Stomach smooth muscle (tissue), 2 donors: ENCODE data around the gene TRAK2.
A peak's percentile ranks its signal among the peaks of the same experiment; 100 is the strongest.
"Not testable (repeated sequence)": the region's sequence is repeated elsewhere in the genome, so short reads cannot be mapped to it uniquely, and the experiment has no call there.

ENCODE experiments used
- H3K27ac ChIP-seq: one replicate; pipeline ENCODE4 v1.7.0; 2013; ENCODE audit warnings: mild to moderate bottlenecking, low read length, inconsistent platforms
- H3K27me3 ChIP-seq, 2 donors: one replicate each; pipeline ENCODE4 v1.7.0; 2013; ENCODE audit warnings: low read length in 2 of 2; ENCODE audit not compliant: insufficient read depth in 2 of 2, control insufficient read depth in 1 of 2
- H3K36me3 ChIP-seq, 2 donors: one replicate each; pipeline ENCODE4 v1.7.0; 2013; ENCODE audit warnings: low read length in 2 of 2; ENCODE audit not compliant: control insufficient read depth in 2 of 2, insufficient read depth in 2 of 2
- H3K4me1 ChIP-seq: one replicate; pipeline ENCODE4 v1.7.0; 2013; ENCODE audit warnings: low read length; ENCODE audit not compliant: control insufficient read depth, insufficient read depth
- H3K4me3 ChIP-seq, 2 donors: one replicate each; pipeline ENCODE4 v1.7.0; 2013; ENCODE audit warnings: low read length in 2 of 2
- H3K9ac ChIP-seq, 2 donors: one replicate each; pipeline ENCODE4 v1.7.0; 2013; ENCODE audit warnings: low read length in 2 of 2, mild to moderate bottlenecking in 1 of 2
- H3K9me3 ChIP-seq, 2 donors: one replicate each; pipeline ENCODE4 v1.7.0; 2013; ENCODE audit warnings: low read length in 2 of 2; ENCODE audit not compliant: control insufficient read depth in 2 of 2
- donor health status: healthy.
- donor health status: Pancreatic carcinoma.

TRAK2 gene

GRCh38 chr2:201401815-201402214 lies 49.4 kb downstream of the TRAK2 start:
- no peak overlapping the region for H3K4me3 ChIP-seq
- H3K27ac ChIP-seq, result no peak overlapping the region
- H3K4me1 ChIP-seq, result peaks cover 11% of the 10 kb centered on the region

GRCh38 chr2:201396595-201396994 lies 54.7 kb downstream of the TRAK2 start:
- Histone ChIP-seq H3K4me3 (no peak overlapping the region), H3K27me3 (no peaks in the 10 kb centered on the region), H3K36me3 (peaks cover 25 to 44% of the 10 kb centered on the region in 2 donors), H3K9me3 (no peaks in the 10 kb centered on the region), H3K27ac (no peak overlapping the region), H3K4me1 (no peaks in the 10 kb centered on the region), H3K9ac (no peak overlapping the region)

More at GRCh38 chr2:201401815-201402214, 49.4 kb downstream of the TRAK2 start:
- Histone ChIP-seq H3K27me3 (no peaks in the 10 kb centered on the region), H3K36me3 (peaks cover 11 to 12% of the 10 kb centered on the region in 2 donors), H3K9ac (no peak overlapping the region), H3K9me3 (no peaks in the 10 kb centered on the region)

GRCh38 chr2:201383136-201383535 lies 68.1 kb downstream of the TRAK2 start:
- Histone ChIP-seq H3K27me3 (no peaks in the 10 kb centered on the region), H3K27ac (no peak overlapping the region), H3K9ac (no peak overlapping the region), H3K4me3 (no peak overlapping the region), H3K36me3 (peaks cover 29 to 45% of the 10 kb centered on the region in 2 donors), H3K4me1 (peaks cover 2% of the 10 kb centered on the region), H3K9me3 (no peaks in the 10 kb centered on the region)

GRCh38 chr2:201378496-201379397 lies 72.5 kb downstream of the TRAK2 start:
- Histone ChIP-seq H3K36me3 (peaks cover 11 to 21% of the 10 kb centered on the region in 2 donors), H3K4me3 (peak overlapping the region in 1 of 2 donors; percentile 28), H3K4me1 (peaks cover 2% of the 10 kb centered on the region), H3K9ac (no peak overlapping the region), H3K27ac (peak overlapping the region; percentile 66), H3K9me3 (no peaks in the 10 kb centered on the region), H3K27me3 (no peaks in the 10 kb centered on the region)

GRCh38 chr2:201377218-201377617 lies 74.0 kb downstream of the TRAK2 start:
- Histone ChIP-seq H3K9me3 (no peaks in the 10 kb centered on the region), H3K36me3 (peaks cover 7 to 13% of the 10 kb centered on the region in 2 donors), H3K27ac (no peak overlapping the region)

GRCh38 chr2:201369775-201370174 lies 81.5 kb downstream of the TRAK2 start:
- H3K27ac ChIP-seq, result no peak overlapping the region
- H3K27me3 ChIP-seq, result no peaks in the 10 kb centered on the region
- no peaks in the 10 kb centered on the region for H3K4me1 ChIP-seq
- no peak overlapping the region for H3K4me3 ChIP-seq
- H3K36me3 ChIP-seq, result peaks cover 0 to 2% of the 10 kb centered on the region in 2 donors
- H3K9me3 ChIP-seq, result no peaks in the 10 kb centered on the region
- no peak overlapping the region for H3K9ac ChIP-seq

More at GRCh38 chr2:201377218-201377617, 74.0 kb downstream of the TRAK2 start:
- peaks cover 2% of the 10 kb centered on the region for H3K4me1 ChIP-seq
- H3K4me3 ChIP-seq, result no peak overlapping the region
- H3K9ac ChIP-seq, result no peak overlapping the region
- no peaks in the 10 kb centered on the region for H3K27me3 ChIP-seq

GRCh38 chr2:201369318-201369717 lies 81.9 kb downstream of the TRAK2 start:
- H3K9ac ChIP-seq, H3K9me3 ChIP-seq, H3K36me3 ChIP-seq, H3K4me1 ChIP-seq, H3K27me3 ChIP-seq, H3K27ac ChIP-seq, H3K4me3 ChIP-seq: not testable (repeated sequence)

GRCh38 chr2:201366146-201366545 lies 85.1 kb downstream of the TRAK2 start:
- Histone ChIP-seq H3K27me3 (no peaks in the 10 kb centered on the region), H3K4me3 (no peak overlapping the region), H3K9me3 (no peaks in the 10 kb centered on the region), H3K9ac (no peak overlapping the region), H3K27ac (no peak overlapping the region), H3K4me1 (no peaks in the 10 kb centered on the region), H3K36me3 (peaks cover 4 to 12% of the 10 kb centered on the region in 2 donors)

- H3K9ac ChIP-seq, result no peak overlapping the region
- H3K27ac ChIP-seq, result no peak overlapping the region
- peaks cover 6 to 16% of the 10 kb centered on the region in 2 donors for H3K36me3 ChIP-seq
- H3K4me3 ChIP-seq, result no peak overlapping the region
- no peaks in the 10 kb centered on the region for H3K9me3 ChIP-seq
- no peaks in the 10 kb centered on the region for H3K27me3 ChIP-seq
- no peaks in the 10 kb centered on the region for H3K4me1 ChIP-seq
Observed at GRCh38 chr2:201363857-201364560, 87.2 kb downstream of the TRAK2 start.

GRCh38 chr2:201362396-201362795 lies 88.9 kb downstream of the TRAK2 start:
- Histone ChIP-seq H3K9ac (no peak overlapping the region), H3K27ac (no peak overlapping the region), H3K4me1 (no peaks in the 10 kb centered on the region), H3K36me3 (peaks cover 6 to 19% of the 10 kb centered on the region in 2 donors), H3K27me3 (no peaks in the 10 kb centered on the region), H3K4me3 (no peak overlapping the region), H3K9me3 (no peaks in the 10 kb centered on the region)
